ENCODE results near the gene GPR22. TPM values are rescaled to one million over a fixed set of nuclear protein-coding genes. Genes with fewer than 3 reads are reported as not detected.

Gene GPR22
- total and polyA plus RNA-seq, 2 of the 4 experiments (the other 2 are of a cell fraction), result not detected

- no peak overlapping the region for H4K91ac ChIP-seq (ENCODE audit: insufficient read depth, low read depth, low read length)
- dilution Hi-C loops (cut with HindIII; ENCODE audit: low sequenced_read_pairs, unreplicated experiment), result loop anchor here (25.0 kb wide), 1 partner anchor 238 kb away; no protein-coding TSS in a partner anchor
These were observed 4.3 kb downstream of the GPR22 start for GRCh38 chr7:107474104-107474521.

More at GRCh38 chr7:107474104-107474521, 4.3 kb downstream of the GPR22 start:
- ChIA-PET POLR2A (ENCODE audit: unreplicated experiment) (no interaction called here), CTCF (no interaction called here)
- Histone ChIP-seq H3K23ac (ENCODE audit: low read depth, low read length) (no peak overlapping the region), H3K79me1 (ENCODE audit: low read depth in 1 of 2, low read length in 2 of 2) (peaks cover 0 to 3% of the 10 kb centered on the region in 2 experiments; a peak in 2 of 4 replicates), H3K4me1 (ENCODE audit: control insufficient read depth, insufficient read depth, low read length) (no peaks in the 10 kb centered on the region; the same call in 1 of the 2 replicates), H2BK5ac (ENCODE audit: low read depth, low read length, poor library complexity, severe bottlenecking) (no peak overlapping the region), H2AK9ac (replicated peaks; ENCODE audit: low read depth, low read length, poor library complexity) (no peak overlapping the region), H4K8ac (ENCODE audit: low read depth in 2 of 2, low read length in 2 of 2) (no peak overlapping the region), H2AK5ac (ENCODE audit: low read depth, low read length) (no peak overlapping the region), H2AFZ (replicated peaks; ENCODE audit: low read length, poor library complexity) (no peak overlapping the region), H3K9ac (ENCODE audit: low read depth, low read length) (no peak overlapping the region), H3K36me3 (ENCODE audit: control insufficient read depth, insufficient read depth, low read length) (no peaks in the 10 kb centered on the region), H3K4ac (ENCODE audit: low read depth, low read length) (no peak overlapping the region), H3K9me1 (ENCODE audit: insufficient read depth, low read length) (no peaks in the 10 kb centered on the region), H3K14ac (replicated peaks; ENCODE audit: low read depth, low read length) (no peak overlapping the region), H4K5ac (ENCODE audit: low read depth, low read length) (no peak overlapping the region), H4K20me1 (ENCODE audit: insufficient read depth, low read length) (peaks cover 3% of the 10 kb centered on the region; the same call in 1 of the 2 replicates), H3K56ac (ENCODE audit: extremely low read depth, insufficient read depth, low read length) (no peak overlapping the region), H2BK20ac (ENCODE audit: low read depth, low read length) (no peak overlapping the region), H3K27ac (ENCODE audit: insufficient read depth, low read length) (no peak overlapping the region), H3K18ac (ENCODE audit: low read depth, low read length) (no peak overlapping the region), H3K4me2 (ENCODE audit: low read depth, low read length) (no peak overlapping the region), H3K9me3 (ENCODE audit: control insufficient read depth, insufficient read depth, low read length) (no peaks in the 10 kb centered on the region), H2BK15ac (ENCODE audit: low read depth, low read length) (no peak overlapping the region), H3K4me3 (ENCODE audit: insufficient read depth, low read depth, low read length) (no peak overlapping the region), H2BK120ac (ENCODE audit: low read depth, low read length) (no peak overlapping the region), H3K27me3 (ENCODE audit: control insufficient read depth, insufficient read depth, low read length) (no peaks in the 10 kb centered on the region)
- no TSS peak for BruUV-seq (replicated peaks)
- ATAC-seq (ENCODE audit: low read depth), result no peak
- no CpG with 5 or more reads among the region's 5 CpGs for WGBS, 2 experiments (ENCODE audit: extremely low coverage in 2 of 2, insufficient read length in 1 of 2)
- TF ChIP-seq RFX5 (IDR thresholded peaks at IDR 0.05; ENCODE audit: low read depth, low read length) (no peak), ELK1 (IDR thresholded peaks at IDR 0.05; ENCODE audit: borderline replicate concordance, low read depth, low read length) (no peak), CEBPB (IDR thresholded peaks at IDR 0.05; ENCODE audit: low read depth, low read length) (no peak), RCOR1 (IDR thresholded peaks at IDR 0.05; ENCODE audit: insufficient replicate concordance, low read length) (no peak), FOS (IDR thresholded peaks at IDR 0.05; ENCODE audit: low read depth, low read length) (no peak), NFE2L2 (IDR thresholded peaks at IDR 0.05; ENCODE audit: low read depth, low read length) (no peak), USF2 (IDR thresholded peaks at IDR 0.05; ENCODE audit: low read depth, low read length) (no peak), SMC3 (IDR thresholded peaks at IDR 0.05; ENCODE audit: low read depth, low read length) (no peak), CTCF (conservative IDR thresholded peaks at IDR 0.05; ENCODE audit: low read depth, low read length) (no peak), MAFK (IDR thresholded peaks at IDR 0.05; ENCODE audit: low read depth, low read length) (no peak), CHD1 (IDR thresholded peaks at IDR 0.05; ENCODE audit: low read depth, low read length) (no peak), POLR2A (IDR thresholded peaks at IDR 0.05; ENCODE audit: low read depth, low read length) (no peak), RAD21 (IDR thresholded peaks at IDR 0.05; ENCODE audit: low read length) (no peak), MAZ (IDR thresholded peaks at IDR 0.05; ENCODE audit: borderline replicate concordance, low read depth, low read length) (no peak), MXI1 (IDR thresholded peaks at IDR 0.05; ENCODE audit: borderline replicate concordance, low read depth, low read length) (no peak)
- in situ Hi-C loops (cut with MboI; ENCODE audit: low sequenced_read_pairs), result no loop called here
- intact Hi-C loops (cut with micrococcal nuclease), result no loop called here
- DNase-seq, result no peak

All from IMR-90 (cell line).